Right forelimb (tissue), 1 donor: ENCODE data around the gene NXNL1.

Source experiments
- DNase-seq: peaks from one replicate; pipeline ENCODE4 v3.0.0-alpha.2; 2018

Gene NXNL1

GRCh38 chr19:17419154-17419620 is 41.5 kb downstream of the NXNL1 start:
- DNase-seq, result no peak

- no peak for DNase-seq
Observed at GRCh38 chr19:17418710-17419109, 42.0 kb downstream of the NXNL1 start.

- DNase-seq, result no peak
Observed at GRCh38 chr19:17415121-17415520, 45.6 kb downstream of the NXNL1 start.

- DNase-seq, result no peak
Observed at GRCh38 chr19:17414097-17414496, 46.6 kb downstream of the NXNL1 start.

- no peak for DNase-seq
Observed at GRCh38 chr19:17411801-17412200, 48.9 kb downstream of the NXNL1 start.

- DNase-seq, result no peak
Observed at GRCh38 chr19:17409990-17410389, 50.7 kb downstream of the NXNL1 start.

- DNase-seq, result no peak
Observed at GRCh38 chr19:17406887-17407196, 53.9 kb downstream of the NXNL1 start.

- no peak for DNase-seq
Observed at GRCh38 chr19:17406046-17406886, 54.5 kb downstream of the NXNL1 start.
